Fibroblast of peridontal ligament (primary cell): ENCODE data around the gene GIN1.
A peak's percentile ranks its signal among the peaks of the same experiment; 100 is the strongest.
"Not testable (repeated sequence)": the region's sequence is repeated elsewhere in the genome, so short reads cannot be mapped to it uniquely, and the experiment has no call there.

Experiments
- DNase-seq: peaks from one replicate; pipeline ENCODE4 v3.0.0-alpha.2; 2010; ENCODE audit errors: extremely low read depth

The GIN1 gene

GRCh38 chr5:103110403-103110802, 9.5 kb downstream of the GIN1 start:
- no peak for DNase-seq

- DNase-seq: no peak
These were observed 10.7 kb downstream of the GIN1 start for GRCh38 chr5:103109277-103109676.

GRCh38 chr5:103108086-103108485, 11.9 kb downstream of the GIN1 start:
- no peak for DNase-seq

GRCh38 chr5:103102234-103102633, 17.7 kb downstream of the GIN1 start:
- no peak for DNase-seq

GRCh38 chr5:103101079-103101750, 18.7 kb downstream of the GIN1 start:
- DNase-seq: no peak

- DNase-seq: peak; percentile 2
These were observed 20.9 kb downstream of the GIN1 start for GRCh38 chr5:103098993-103099392.

- no peak for DNase-seq
These were observed 25.2 kb downstream of the GIN1 start for GRCh38 chr5:103094737-103095136.

GRCh38 chr5:103093727-103094126, 26.2 kb downstream of the GIN1 start:
- no peak for DNase-seq

GRCh38 chr5:103092676-103093075, 27.3 kb downstream of the GIN1 start:
- no peak for DNase-seq

GRCh38 chr5:103090791-103091190, 29.1 kb downstream of the GIN1 start:
- peak; percentile 2 for DNase-seq

GRCh38 chr5:103089272-103089671, 30.7 kb downstream of the GIN1 start:
- no peak for DNase-seq

- no peak for DNase-seq
These were observed 33.4 kb downstream of the GIN1 start for GRCh38 chr5:103086547-103086946.

- no peak for DNase-seq
These were observed 40.1 kb downstream of the GIN1 start for GRCh38 chr5:103079796-103080195.

GRCh38 chr5:103075442-103075841, 44.5 kb downstream of the GIN1 start:
- DNase-seq: no peak

GRCh38 chr5:103073500-103073899, 46.4 kb downstream of the GIN1 start:
- not testable (repeated sequence) for DNase-seq

- DNase-seq: no peak
These were observed 53.6 kb downstream of the GIN1 start for GRCh38 chr5:103066326-103066725.

- no peak for DNase-seq
These were observed 59.4 kb downstream of the GIN1 start for GRCh38 chr5:103060424-103060954.

- DNase-seq: no peak
These were observed 60.4 kb downstream of the GIN1 start for GRCh38 chr5:103059525-103059924.

GRCh38 chr5:103057208-103058130, 62.5 kb downstream of the GIN1 start:
- DNase-seq: no peak

GRCh38 chr5:103046706-103047105, 73.2 kb downstream of the GIN1 start:
- DNase-seq: not testable (repeated sequence)

- peak; percentile 79 for DNase-seq
These were observed 78.8 kb downstream of the GIN1 start for GRCh38 chr5:103041071-103041676.
